HepG2 (cell line): Measurements from ENCODE around the gene TKFC. TPM values are rescaled to one million over a fixed set of nuclear protein-coding genes. Genes with fewer than 3 reads are reported as not detected.

ENCODE experiments used
- ATF6 ChIP-seq: sonication (generic); formaldehyde crosslinking; conservative IDR thresholded peaks from 2 replicates; pipeline ENCODE4 v1.4.0; 2020; ENCODE audit warnings: missing genetic modification reagents
- MYC ChIP-seq: sonication (generic); formaldehyde crosslinking; IDR thresholded peaks from 2 replicates; pipeline ENCODE4 v1.9.0; 2021; ENCODE audit warnings: missing genetic modification reagents, borderline replicate concordance
- NBN ChIP-seq: fragments of 450-650 bp; conservative IDR thresholded peaks from 2 replicates; pipeline ENCODE4 v1.6.1; 2017
- TFDP2 ChIP-seq: sonication (generic); formaldehyde crosslinking; IDR thresholded peaks from 2 replicates; pipeline ENCODE4 v1.4.0; 2020; ENCODE audit warnings: missing genetic modification reagents
- YY1 ChIP-seq: IDR thresholded peaks from 2 replicates; pipeline ENCODE4 v1.6.1; 2011; ENCODE audit warnings: low read length, low read depth, moderate library complexity, mild to moderate bottlenecking; ENCODE audit not compliant: insufficient read depth, insufficient replicate concordance
- ZBTB39 ChIP-seq: sonication (generic); formaldehyde crosslinking; IDR thresholded peaks from 2 replicates; pipeline ENCODE4 v1.5.0; 2020; ENCODE audit warnings: missing genetic modification reagents
- ZFP41 ChIP-seq: sonication (generic); formaldehyde crosslinking; IDR thresholded peaks from 2 replicates; pipeline ENCODE4 v1.4.0; 2020; ENCODE audit warnings: mild to moderate bottlenecking, missing genetic modification reagents, borderline replicate concordance
- ZNF326 ChIP-seq: sonication (generic); formaldehyde crosslinking; IDR thresholded peaks from 2 replicates; pipeline ENCODE4 v1.4.0; 2020; ENCODE audit warnings: missing genetic modification reagents, borderline replicate concordance
- ZNF512 ChIP-seq: sonication (generic); formaldehyde crosslinking; IDR thresholded peaks from 2 replicates; pipeline ENCODE4 v1.4.0; 2020; ENCODE audit warnings: mild to moderate bottlenecking, missing genetic modification reagents
- ZNF597 ChIP-seq: sonication (generic); formaldehyde crosslinking; IDR thresholded peaks from 2 replicates; pipeline ENCODE4 v1.5.0; 2020; ENCODE audit warnings: missing genetic modification reagents
- ZNF691 ChIP-seq: sonication (generic); formaldehyde crosslinking; IDR thresholded peaks from 2 replicates; pipeline ENCODE4 v1.4.0; 2020; ENCODE audit warnings: missing genetic modification reagents, low read depth, mild to moderate bottlenecking, borderline replicate concordance
- ZNF737 ChIP-seq: sonication (generic); formaldehyde crosslinking; IDR thresholded peaks from 2 replicates; pipeline ENCODE4 v1.5.0; 2020; ENCODE audit warnings: missing genetic modification reagents, mild to moderate bottlenecking, borderline replicate concordance
- polyA plus RNA-seq, 8 experiments: library from polyadenylated mRNA; depleted of rRNA in 3 of 8; stranded (reverse) in 7 of 8; unstranded in 1 of 8; fragments of >200 nt; fragmentation: Illumina TruSeq in 4 of 8; extraction: Trizol in 4 of 8; gene quantifications; 2 replicates each; pipeline versions ENCODE4 v1.2.1 to v1.2.3, GENCODE V29; 2011 to 2016; ENCODE audit warnings: low read depth in 4 of 8, missing spikeins in 1 of 8, mixed read lengths in 1 of 8; ENCODE audit not compliant: insufficient read depth in 1 of 8
- total RNA-seq, 5 experiments: library from RNA; depleted of rRNA; stranded (reverse); fragments of >200 nt; fragmentation: Illumina TruSeq; extraction: Trizol; gene quantifications; 2 replicates each; pipeline ENCODE4 v1.2.3, GENCODE V29; 2016; ENCODE audit warnings: low read depth in 1 of 5

Gene TKFC
- total and polyA plus RNA-seq, 2 of the 13 experiments (the other 11 are each of a cell fraction or from before 2014, with no cell fraction given), result 147 to 197 TPM

GRCh38 chr11:61332797-61333549 lies at the start of gene TKFC, which contains the start of gene DDB1 (continued):
- TF ChIP-seq TFDP2 (peak; percentile 83), ZNF512 (CRISPR knock-in tag) (no peak; the same call in 1 of the 2 replicates), ATF6 (no peak), MYC (CRISPR knock-in tag) (peak; percentile 97), YY1 (peak; percentile 73), ZNF597 (CRISPR knock-in tag) (no peak), ZNF737 (CRISPR knock-in tag) (no peak; the same call in 1 of the 2 replicates), ZNF326 (CRISPR knock-in tag) (no peak), ZNF691 (no peak; the same call in 1 of the 2 replicates), ZBTB39 (CRISPR knock-in tag) (no peak; the same call in none of the 2 replicates), NBN (no peak), ZFP41 (CRISPR knock-in tag) (peak; percentile 80; the same call in 1 of the 2 replicates)
